AG04449 (cell line): ENCODE measurements around the gene NXPH4.

Experiments used
- CTCF ChIA-PET: fragments of 350-600 bp; formaldehyde crosslinking; extraction: SDS; loops from one replicate; lab custom pipeline; 2021; ENCODE audit warnings: antibody characterized with exemption; lab: Yijun Ruan, JAX
- POLR2A ChIA-PET: fragments of 400-600, 350-600 bp; formaldehyde crosslinking; extraction: SDS; loops from one replicate; lab custom pipeline; 2020; ENCODE audit warnings: antibody characterized with exemption, inconsistent platforms; lab: Yijun Ruan, JAX
- DNase-seq: peaks from one replicate; pipeline ENCODE4 v3.0.0-alpha.2; 2010; ENCODE audit warnings: low read depth, low spot score
- H3K4me3 ChIP-seq: 2 replicates; pipeline ENCODE4 v1.5.1; 2011; ENCODE audit warnings: low read depth, mild to moderate bottlenecking, control low read depth, low read length
- TF ChIP-seq, protein P1 (sequence below): IDR thresholded peaks from one replicate; pipeline ENCODE4 v1.5.1; 2011; ENCODE audit warnings: mild to moderate bottlenecking, moderate library complexity, low read length, control low read depth, inconsistent platforms; ENCODE audit not compliant: insufficient read depth; ENCODE audit errors: missing control alignments

The NXPH4 gene

DNA sequence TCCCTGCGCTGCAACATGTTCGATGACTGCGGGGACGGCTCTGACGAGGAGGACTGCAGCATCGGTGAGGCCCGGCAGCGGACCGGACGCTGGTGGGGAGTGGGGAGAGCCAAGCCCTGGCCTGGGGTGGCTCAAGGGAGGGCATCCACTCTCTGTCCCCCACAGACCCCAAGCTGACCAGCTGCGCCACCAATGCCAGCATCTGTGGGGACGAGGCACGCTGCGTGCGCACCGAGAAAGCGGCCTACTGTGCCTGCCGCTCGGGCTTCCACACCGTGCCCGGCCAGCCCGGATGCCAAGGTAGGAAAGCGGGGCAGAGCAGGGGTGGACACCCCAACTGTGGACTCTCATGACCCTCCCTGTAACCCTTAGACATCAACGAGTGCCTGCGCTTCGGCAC, 11.4 kb upstream of the NXPH4 start:
- no peak overlapping the region for H3K4me3 ChIP-seq
- POLR2A ChIA-PET: no interaction called here
- CTCF ChIA-PET: interaction anchor here (2.2 to 11.4 kb wide), 2 partner anchors 10 to 36 kb away, joined by 10 to 393 read pairs; a partner anchor contains a TSS
- DNase-seq: no peak
- TF ChIP-seq, protein P1, sequence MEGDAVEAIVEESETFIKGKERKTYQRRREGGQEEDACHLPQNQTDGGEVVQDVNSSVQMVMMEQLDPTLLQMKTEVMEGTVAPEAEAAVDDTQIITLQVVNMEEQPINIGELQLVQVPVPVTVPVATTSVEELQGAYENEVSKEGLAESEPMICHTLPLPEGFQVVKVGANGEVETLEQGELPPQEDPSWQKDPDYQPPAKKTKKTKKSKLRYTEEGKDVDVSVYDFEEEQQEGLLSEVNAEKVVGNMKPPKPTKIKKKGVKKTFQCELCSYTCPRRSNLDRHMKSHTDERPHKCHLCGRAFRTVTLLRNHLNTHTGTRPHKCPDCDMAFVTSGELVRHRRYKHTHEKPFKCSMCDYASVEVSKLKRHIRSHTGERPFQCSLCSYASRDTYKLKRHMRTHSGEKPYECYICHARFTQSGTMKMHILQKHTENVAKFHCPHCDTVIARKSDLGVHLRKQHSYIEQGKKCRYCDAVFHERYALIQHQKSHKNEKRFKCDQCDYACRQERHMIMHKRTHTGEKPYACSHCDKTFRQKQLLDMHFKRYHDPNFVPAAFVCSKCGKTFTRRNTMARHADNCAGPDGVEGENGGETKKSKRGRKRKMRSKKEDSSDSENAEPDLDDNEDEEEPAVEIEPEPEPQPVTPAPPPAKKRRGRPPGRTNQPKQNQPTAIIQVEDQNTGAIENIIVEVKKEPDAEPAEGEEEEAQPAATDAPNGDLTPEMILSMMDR: no peak

DNA sequence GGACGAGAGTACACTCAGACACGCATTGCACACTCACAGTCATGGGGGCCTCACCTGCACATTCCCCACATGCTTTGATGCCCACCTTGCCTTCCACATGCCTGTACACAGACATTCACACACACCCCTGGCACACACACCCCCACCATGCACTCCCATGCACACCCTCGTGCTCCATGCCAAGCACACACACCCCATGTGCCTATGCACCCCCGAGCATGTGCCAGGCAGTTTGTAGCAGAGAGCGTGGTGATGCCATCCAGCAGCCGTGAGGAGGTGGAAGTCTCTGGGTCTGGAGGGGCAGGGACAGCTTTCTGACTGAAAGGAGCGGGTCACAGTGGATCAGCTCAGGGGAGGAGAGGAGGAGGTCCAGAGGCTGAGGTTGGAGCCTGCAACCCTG, 10.7 kb upstream of the NXPH4 start:
- TF ChIP-seq, protein P1: no peak
- ChIA-PET CTCF (interaction anchor here (1.0 to 11.4 kb wide), 3 partner anchors 9 to 36 kb away, joined by 3 to 393 read pairs (median 10); a partner anchor contains a TSS), POLR2A (no interaction called here)
- no peak for DNase-seq
- no peak overlapping the region for H3K4me3 ChIP-seq

- H3K4me3 ChIP-seq: no peak overlapping the region
- DNase-seq: no peak
- TF ChIP-seq, protein P1: no peak
- ChIA-PET POLR2A (no interaction called here), CTCF (interaction anchor here (1.0 to 11.4 kb wide), 6 partner anchors 10 to 96 kb away, joined by 3 to 393 read pairs (median 4); a partner anchor contains a TSS)
Measured at GRCh38 chr12:57207731-57208630, 8.6 kb upstream of the NXPH4 start.

DNA sequence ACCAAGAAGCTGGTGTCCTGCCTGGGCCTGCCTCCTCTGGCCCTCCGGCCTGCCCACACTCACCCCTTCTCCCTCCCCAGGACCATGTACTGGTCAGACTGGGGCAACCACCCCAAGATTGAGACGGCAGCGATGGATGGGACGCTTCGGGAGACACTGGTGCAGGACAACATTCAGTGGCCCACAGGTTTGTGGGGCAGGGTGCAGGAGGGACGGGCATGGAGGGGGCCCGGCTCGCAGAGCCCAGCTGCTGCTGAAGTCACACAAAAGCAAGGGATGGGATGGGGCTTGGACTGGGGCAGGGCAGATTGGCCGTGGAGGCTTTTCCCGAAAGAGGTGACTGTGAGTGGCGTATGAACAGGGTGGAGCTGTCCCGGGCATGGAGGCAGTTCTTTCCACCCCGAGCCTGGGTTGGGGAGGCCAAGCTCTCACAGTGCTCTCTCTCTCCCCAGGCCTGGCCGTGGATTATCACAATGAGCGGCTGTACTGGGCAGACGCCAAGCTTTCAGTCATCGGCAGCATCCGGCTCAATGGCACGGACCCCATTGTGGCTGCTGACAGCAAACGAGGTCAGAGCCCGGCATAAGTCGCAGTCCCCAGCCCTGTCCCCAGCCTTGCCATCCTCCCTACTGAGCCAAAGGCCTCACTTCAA, 7.8 kb upstream of the NXPH4 start:
- POLR2A ChIA-PET: no interaction called here
- DNase-seq: no peak
- CTCF ChIA-PET: interaction anchor here (1.0 to 11.4 kb wide), 3 partner anchors 33 to 68 kb away, joined by 3 to 393 read pairs (median 4); a partner anchor contains a TSS

GRCh38 chr12:57209916-57210315, 6.7 kb upstream of the NXPH4 start:
- no peak for DNase-seq
- POLR2A ChIA-PET: no interaction called here
- CTCF ChIA-PET: interaction anchor here (11.4 kb wide), 1 partner anchor 32 kb away, joined by 393 read pairs; a partner anchor contains a TSS
- TF ChIP-seq, protein P1: no peak
- no peak overlapping the region for H3K4me3 ChIP-seq

More for the DNA sequence above, 7.8 kb upstream of the NXPH4 start:
- TF ChIP-seq, protein P1: no peak
- no peak overlapping the region for H3K4me3 ChIP-seq

GRCh38 chr12:57210461-57210860, 6.1 kb upstream of the NXPH4 start:
- ChIA-PET CTCF (interaction anchor here (9.8 to 11.4 kb wide), 2 partner anchors 18 to 31 kb away, joined by 290 to 393 read pairs; partner anchors contain the start of gene SHMT2), POLR2A (no interaction called here)
- no peak overlapping the region for H3K4me3 ChIP-seq
- TF ChIP-seq, protein P1: no peak
- DNase-seq: no peak
